Fibroblast of peridontal ligament (primary cell): Measurements from ENCODE around the gene NEDD9.
A peak's percentile ranks its signal among the peaks of the same experiment; 100 is the strongest.

Experiments used
- DNase-seq: peaks from one replicate; pipeline ENCODE4 v3.0.0-alpha.2; 2010; ENCODE audit errors: extremely low read depth

Gene NEDD9

DNA sequence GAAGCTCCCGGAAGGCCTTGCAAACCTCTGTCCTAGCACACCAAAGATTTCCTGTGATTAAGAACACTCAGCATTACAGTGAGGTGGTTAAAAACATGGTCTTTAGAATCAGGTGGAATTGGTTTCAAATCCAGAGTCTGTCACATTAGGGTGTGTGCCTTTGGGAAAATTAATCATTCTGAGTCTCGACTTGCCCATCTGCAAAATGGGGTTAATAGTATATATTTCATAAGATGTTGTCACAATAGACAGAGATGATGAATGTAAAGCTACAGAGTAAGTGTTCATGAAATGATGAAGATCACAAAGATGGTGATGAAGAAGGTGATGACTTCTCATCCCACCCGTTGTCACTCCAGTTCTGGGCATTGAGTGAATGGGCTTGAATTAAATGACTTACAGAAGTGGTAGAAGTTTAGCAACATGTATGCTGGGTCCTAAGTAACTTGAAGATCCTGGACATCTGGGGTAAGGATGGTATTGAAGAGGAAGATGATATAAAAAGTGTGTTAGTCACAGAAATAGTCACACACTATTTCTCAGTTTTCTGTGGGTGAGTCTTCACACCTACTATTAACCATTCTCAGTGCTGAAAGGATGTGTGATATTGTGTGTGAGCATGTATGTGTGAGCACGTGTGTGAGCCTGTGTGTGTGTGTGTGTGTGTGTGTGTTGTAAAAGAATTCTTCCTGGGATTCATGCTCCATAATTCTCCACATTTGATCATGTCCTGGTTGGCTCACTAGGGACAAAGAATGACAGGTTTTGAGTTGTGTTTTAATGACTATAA lies 28.0 kb upstream of the NEDD9 start:
- DNase-seq: no peak

DNA sequence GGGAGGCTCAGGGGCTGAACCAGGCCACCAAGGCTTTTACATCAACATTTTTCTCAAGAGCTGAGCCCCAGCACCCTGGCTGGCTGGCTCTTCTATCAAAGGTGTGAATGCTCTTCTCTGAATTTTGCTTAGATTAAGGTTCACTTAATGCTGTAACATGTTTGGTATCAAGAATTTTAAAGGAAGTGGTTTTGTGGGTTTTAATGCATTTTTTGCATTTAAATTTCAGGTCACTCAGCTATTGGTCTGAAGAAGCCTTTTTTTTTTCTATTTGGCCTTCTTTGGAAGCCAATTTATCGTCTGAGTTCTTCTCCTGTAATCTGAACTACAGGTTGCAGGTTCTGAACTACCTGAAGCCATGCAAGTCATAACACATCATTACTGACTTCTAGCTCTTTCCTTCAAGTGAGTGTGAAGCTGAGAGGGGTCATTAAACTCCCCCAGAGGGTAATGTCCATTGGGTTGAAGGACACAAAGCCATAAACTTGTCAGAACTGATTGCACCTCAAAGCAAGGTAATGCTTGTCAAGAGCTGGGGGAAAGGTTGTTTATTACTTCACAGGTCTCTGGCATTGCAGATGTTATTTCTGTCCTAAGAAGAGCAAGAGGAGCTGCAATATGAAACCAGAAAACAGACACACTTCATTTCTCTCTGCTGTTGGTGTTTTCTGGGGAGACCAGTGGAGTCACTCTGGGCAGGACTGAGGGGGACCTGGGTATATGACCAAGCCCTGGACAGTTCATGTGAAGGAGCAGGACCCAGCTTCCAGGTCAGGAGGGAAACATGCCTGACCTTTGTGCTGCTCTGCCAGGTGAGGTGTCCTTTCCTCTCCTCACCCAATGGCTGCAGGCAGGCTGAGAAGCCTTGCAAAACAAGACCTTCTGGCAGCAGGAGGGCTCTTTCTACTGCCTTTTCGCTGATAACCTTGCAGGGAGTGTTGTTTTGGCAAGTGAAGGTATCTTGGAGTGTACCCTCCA lies 26.1 kb upstream of the NEDD9 start:
- DNase-seq: no peak

DNA sequence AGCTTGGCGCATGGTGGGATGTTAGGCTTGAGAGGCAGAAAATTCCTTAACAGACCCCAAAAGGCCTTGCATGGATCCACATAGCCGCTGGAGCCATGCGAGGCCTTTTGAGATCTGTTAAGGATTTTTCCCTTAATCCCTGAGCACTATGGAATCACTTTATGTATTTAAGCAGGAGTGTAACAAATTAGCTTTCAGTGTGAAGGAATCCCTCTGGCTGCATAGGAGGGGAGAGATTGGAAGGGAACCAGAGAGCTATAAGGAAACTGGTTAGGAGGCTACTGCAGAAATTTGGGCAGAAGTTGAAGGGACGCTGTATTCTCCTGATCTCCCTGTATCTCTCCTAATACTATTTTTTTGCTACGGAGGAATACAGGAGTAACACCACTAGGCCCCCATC lies 23.1 kb upstream of the NEDD9 start:
- DNase-seq: no peak

DNA sequence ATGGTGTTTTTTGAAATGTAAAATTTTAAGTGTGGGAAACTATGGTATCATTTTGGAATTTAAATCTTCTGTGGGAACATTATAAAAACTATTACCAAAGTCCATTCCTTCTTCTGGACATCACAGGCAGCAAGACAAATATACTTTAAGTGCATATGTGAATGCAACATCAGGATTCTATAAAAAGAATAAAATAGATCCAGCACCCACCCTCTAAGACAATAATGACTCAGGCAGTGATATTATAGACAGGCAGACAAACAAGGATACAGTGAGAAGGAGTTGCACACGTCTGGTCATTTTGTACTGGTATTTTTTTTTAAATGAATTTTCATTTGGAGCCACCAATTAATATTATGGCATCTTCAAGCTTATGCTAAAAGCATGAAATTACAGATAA lies 21.1 kb upstream of the NEDD9 start:
- peak; percentile 44 for DNase-seq

DNA sequence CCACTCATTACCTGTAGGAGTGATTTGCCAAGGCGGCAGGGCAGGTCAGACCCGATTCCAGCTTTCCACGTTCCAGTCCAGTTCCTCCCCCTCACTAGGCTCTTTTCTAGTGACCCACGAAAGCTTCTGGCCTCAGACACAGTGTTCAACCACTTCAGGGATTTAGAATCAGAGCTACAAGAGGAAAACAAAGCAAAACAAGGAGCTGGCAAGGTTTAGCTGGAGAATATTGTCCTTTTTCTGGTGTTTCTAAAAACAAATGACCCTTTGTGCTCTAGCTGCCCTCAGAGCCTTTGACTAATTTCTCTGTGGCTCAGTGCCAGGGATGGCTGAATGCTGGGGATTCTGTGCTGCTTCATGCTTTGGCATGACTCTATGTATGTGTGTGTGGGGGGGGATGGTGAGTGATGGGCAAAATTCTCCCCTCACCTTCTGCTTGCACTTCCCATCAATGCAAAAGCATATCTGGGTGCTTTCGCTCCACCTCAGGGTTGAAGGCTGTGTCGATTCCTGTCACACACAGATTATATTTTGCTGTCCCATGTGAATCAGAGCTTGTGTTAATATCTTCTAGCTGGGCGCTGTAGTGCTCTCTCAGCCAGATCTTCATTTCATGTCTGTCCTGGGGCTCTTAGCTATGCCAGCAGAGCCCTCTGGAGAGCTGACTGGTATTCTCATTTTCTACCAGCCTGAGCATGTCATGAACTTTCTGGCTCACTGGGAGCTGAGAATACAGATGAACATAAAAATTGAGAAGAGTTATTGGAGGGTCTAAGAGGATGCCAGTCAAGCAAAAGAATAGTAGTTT lies 19.3 kb upstream of the NEDD9 start:
- DNase-seq: peak; percentile 64

DNA sequence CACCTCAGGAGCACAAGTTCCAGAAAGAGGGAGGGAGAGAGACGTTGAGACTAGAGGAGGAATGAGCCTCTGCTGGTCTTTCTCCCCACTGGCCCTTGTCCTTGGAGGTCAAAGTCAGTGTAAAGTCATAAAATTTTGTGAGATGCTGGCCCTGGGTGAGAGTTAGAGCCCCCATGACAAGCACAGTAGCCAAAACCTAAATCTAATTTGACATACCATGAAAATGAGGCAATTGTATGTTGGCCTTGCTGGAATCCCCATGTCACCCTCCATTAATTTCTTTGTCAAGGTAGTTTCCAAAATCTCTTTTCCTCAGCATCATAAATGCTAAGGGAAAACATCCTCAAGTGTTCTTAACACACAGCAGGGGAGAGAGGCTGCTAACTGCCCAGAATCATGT lies 17.6 kb upstream of the NEDD9 start:
- DNase-seq: no peak

DNA sequence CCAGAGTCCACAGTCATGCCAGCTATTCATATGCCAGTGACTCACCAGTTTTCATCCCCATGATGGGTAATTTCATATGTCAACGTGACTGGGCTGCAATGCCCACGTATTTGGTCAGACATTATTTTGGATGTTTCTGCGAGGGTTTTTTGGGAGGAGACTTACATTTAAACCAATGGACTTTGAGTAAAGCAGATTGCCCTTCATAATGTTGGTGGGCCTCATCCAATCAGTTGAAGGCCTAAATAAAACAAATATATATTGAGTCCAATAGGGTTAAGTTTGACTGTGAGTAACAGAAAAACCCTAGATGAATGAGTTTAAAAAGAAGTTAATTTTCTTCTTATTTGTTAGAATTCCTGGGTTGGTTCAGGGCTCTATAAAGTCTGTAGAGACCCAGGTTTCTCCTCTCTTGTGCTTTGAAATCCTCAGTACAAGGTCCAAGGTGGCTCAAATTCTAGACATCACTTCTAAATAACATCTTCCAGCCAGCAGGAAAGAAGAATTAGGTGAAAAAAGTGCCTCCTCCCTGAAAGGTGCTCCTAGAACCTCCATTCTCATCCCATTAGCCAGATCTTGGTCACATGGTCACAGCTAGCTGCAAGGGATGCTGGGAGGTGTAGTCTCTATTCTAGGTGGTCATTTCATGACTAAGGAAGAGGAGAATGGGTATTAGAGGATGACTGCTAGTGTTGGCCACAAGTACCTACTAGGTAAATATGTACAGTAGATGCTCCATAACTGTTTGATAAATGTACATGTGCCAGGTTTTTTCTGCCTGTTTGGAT lies 16.7 kb upstream of the NEDD9 start:
- no peak for DNase-seq

DNA sequence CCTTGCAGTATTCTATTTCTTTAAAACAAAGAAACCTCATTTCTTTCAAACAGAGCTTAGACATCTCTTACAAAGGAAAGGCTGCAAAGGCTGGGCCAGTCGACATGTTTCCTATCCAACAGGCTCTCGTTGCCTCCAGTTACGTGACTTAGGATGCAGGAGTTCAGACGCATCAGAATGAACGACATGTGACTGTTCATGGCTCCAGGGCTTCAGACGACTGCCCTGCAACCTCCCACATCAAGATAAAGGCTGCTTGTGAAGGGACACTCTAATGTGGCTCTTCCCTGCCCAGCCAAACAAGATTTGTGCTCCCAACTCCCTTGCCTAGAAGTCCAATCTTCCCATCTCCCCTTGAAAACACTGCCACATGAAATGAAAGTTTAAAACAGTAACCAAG lies 14.3 kb upstream of the NEDD9 start:
- no peak for DNase-seq

DNA sequence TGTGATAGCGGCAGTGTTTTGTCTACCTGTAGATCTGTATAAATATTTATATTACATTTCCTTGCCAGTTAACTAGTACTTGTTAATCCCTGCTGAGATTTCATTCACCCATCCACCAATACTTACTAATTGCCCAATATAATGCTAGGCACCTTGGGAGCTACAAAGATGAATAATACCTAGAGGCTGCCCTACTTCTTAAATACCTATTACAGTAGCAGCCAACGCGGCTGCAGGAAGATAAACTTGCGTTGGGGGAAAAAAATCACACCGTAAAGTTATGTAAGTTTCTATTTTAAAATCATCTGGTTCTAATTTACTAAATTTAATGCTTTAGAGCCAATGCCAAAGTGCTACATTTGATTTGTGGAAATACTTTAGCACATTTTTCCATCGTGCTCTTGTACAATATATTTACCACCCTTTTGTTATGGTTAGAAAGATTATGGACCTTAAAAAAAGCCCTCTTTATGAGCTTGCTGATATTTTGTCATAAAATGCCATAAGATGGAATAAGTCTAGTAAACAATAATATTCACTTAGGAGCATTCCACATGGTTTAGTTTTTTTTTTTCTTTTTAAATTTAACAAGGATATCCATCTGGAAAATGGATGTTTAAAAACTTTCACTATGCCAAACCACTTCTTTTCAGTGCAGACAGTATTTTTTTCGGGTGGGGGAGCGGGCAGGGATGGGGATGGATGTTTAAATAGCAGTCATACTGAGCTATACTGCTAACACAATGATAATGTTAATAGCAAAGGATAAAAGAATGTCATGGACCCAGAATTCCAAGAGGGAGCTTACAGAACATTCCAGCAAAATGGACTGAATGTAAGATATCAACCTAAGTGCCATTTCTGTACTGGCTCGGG lies 13.2 kb upstream of the NEDD9 start:
- DNase-seq: peak; percentile 81

DNA sequence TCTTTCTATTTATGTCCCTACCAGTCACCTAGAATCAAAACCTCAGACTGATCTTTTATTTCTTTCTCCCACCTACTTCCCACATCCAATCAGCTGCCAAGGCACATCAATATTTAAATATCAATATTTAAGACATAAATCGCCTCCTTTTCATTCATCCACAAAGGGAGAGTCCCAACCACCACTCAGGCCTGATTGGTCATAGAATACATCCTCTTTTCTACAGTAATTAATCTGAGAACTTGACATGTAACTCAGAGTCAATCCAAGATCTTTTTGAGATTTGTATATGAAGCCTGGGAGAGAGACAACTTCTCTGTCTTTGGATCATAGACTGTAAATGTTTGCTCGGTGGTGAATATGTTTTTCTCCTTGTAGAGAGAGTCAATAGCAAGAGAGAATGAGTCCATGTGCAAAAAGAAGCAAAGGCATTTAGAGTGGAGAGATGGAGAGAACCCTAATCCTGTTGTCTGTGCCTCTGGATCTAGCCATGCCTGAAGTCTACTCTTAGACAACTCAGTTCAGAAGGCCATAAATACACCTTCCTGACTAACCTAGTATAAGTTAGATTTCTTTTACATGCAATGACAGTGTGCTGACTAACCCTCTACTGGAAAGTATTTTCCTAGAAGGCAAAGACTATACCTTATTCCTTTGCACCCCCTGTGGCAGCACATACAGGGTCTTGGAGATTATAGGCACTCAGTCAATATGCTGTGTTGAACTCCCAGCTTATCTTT lies 12.1 kb upstream of the NEDD9 start:
- DNase-seq: no peak

DNA sequence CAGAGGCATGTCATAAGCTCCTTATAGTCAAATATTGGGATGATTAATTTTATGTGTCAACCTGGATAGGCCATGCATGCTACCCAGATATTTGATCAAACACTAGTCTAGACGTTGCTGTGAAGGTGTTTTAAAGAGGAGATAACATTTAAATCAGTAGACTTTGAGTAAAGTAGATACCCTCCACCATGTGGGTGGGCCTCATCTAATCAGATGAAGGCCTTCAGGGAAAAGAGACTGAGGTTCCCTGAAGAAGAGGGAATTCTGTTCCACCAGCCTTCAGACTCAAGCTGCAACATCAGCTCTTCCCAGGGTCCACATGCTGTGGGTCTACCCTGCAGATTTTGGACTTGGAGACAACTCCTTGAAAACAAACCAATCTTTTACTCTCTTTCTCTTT lies 11.4 kb upstream of the NEDD9 start:
- no peak for DNase-seq

DNA sequence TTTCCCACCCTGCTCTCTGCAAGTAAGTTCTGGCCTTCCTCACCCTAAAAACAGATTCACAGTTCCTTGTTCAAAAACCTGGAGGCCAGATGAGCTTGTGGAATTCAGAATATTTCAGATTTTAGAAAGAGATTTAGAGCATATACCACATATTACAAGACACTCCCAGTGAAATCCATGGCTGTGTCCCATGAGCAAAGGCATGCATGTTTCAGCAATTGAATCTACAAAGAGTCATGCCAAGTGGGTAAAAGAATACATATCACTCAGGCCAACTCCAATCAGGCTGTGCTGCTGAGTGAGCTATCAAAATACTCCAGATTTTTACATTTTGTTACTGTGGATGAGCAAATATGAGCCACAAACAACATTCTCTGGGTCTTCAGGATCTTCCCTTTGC lies 10.2 kb upstream of the NEDD9 start:
- DNase-seq: peak; percentile 87

DNA sequence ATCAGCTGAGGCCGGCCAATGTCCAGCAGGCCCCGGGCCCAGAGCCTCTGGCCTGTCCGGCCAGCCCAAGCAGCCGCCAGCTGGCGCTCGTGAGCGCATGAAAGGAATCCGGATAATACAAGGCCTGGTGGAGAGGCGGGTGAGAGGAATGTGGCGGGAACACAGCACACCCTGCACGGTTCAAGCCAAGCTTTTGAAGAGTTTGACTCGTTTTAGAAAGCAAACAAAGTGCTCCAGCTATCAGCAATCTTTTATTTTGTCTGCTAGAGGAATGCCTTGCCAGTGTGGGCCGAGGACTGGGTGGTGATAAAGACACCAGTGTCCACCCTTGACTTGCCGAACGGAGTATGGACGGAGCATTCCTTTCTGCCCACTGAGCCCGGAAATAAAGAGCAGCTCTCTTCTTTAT lies 9.3 kb upstream of the NEDD9 start:
- no peak for DNase-seq

DNA sequence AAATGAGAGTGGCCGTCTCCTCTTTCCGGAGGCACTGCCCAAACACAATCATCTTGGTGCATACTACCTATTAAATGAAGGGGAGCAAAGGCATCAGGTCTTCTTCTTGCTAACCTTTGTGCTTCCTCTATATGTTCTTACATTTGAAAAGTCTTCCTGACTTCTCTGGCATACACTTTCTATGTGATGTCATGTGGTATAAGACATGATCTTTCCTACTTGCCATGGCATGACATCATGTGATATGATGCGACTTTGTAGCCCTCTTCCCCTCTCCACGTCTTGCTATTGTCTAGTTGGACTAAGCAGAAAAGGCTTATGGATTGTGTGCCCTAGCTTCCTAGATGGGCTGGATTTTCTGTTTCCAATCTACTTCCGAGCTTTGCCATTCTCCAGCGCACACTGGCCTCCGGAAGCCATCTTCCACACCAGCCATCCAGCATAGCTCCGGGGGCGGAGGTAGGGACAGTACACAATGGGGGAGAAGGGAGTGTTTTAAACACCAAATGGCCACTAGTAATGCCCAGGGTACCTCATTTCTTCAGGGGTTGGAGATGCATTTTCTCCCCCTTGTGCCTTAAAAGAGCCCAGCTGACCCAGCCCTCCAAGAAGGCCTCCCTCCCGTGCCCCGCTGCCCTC lies 8.8 kb upstream of the NEDD9 start:
- DNase-seq: no peak

DNA sequence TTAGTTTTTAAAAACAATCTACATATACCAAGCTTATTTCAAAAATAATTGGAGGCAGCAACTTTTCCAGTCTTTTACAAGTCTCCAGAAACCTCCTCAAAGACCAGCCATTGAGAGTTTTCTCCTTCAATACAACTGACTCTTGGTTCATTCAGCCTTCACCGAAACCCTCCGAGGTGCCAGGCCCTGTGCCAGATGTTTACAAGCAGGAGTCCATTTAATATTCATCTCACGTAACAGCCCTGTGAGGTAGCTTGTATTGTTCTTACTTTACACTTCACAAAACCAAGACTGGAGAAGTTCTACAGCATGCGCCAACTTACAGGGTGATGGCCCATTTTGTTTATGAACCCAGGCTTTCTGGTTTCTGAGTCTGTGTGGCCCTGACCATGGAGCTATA lies 5.5 kb upstream of the NEDD9 start:
- no peak for DNase-seq

DNA sequence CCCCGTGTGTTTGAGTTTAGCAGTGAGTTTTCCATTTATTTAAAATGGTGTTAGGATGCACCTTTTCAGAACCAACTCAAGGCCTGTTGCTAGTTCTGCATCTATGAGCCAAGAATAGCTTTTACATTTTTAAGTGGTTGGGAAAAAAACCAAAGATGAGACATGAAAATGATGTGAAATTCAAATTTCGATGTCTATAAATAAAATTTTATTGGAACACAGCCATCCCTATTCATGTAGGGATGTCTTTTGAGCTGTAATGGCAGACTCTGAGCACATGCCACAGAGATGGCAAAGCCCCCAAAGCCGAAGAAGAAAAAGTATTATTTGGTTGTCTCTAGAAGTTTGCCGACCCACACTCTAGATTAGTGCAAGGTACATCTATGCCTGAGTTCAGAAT lies 5.0 kb upstream of the NEDD9 start:
- DNase-seq: no peak

DNA sequence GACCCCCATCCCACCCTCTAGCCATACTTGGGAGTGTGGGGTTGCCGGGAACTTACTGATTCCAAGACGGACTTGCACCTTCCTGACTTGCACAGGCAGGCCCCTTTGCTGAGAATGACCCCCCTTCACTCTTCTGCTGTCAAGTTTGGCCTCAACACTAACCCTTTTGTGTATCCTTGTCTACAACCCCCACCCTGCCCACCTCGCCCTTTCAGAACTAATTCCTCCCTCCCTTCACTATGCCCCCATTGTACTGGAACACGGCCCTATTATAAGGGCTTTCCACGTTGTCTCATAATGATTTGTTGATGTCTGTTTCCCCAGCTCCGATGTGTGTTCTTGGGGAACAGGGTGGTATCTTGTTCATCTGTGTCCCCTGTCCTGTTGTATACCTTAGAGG lies 4.4 kb upstream of the NEDD9 start:
- DNase-seq: no peak

DNA sequence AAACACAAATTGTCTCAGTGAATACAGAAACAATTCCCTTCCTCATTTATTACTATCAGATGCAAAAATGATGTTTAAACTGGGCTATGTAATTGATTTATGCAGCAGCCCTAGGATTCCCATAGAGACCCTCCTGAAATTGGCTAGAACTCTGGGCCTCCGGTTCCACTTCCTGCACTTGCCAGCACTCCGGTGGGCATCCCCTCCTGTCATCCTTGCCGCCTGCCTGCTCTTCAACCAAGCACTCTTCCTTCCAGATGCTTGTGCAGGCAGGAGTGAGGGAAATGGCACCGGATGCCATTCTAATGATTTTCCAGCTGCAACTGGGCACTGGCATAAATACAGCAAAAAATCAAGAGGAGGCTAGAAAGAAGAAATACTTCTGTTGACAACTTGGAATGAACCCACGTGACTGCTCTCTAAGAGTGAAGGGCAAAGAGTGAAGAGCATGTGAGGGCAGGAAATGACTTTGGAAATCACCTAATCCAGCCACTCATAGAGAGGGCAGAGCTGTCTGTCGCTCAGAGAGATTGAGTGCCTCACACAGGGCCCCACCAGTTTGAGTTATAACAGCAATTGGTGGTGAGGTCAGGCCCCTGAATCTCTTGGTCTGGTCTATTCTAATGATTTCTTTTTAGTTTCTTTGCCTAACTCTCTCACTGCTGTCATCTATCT lies 3.7 kb upstream of the NEDD9 start:
- no peak for DNase-seq

DNA sequence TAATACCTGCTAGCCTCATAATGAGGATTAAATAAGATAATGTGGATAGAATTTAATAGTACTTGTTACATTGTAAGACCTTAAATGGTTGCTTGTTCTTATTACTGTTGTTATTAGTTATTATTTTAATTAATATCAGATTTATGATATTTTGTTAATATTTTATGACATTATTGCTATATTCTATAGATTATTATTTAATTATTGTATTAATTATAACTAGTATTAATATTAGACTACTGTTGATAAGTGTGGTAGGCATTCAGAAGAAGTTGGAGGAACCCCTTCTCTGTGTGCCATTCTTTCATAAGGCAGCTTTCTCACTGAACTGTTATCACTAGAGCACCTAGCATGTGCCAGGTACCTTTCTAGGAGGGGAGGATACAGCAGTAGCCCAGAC lies 2.6 kb upstream of the NEDD9 start:
- DNase-seq: no peak
